GM12878 (cell line): ENCODE measurements around the gene VWA3B. TPM values are rescaled to one million over a fixed set of nuclear protein-coding genes. Genes with fewer than 3 reads are reported as not detected.

Source experiments
- ATAC-seq: fragments of 200-7000 bp; cut with Tn5 transposase; 3 replicates; pipeline ENCODE4 v1.9.1; 2020; ENCODE audit warnings: mild to moderate bottlenecking, moderate library complexity
- BruUV-seq: library from RNA; stranded (reverse); fragments of 400-500 nt; replicated peaks from 2 replicates; lab custom pipeline; 2021; lab: Mats Ljungman, UMichigan
- CTCF ChIA-PET: fragments of 300-600 bp; sonication (Branson Sonifier 250); formaldehyde crosslinking; extraction: SDS; loops from one replicate; lab custom pipeline; 2021; ENCODE audit warnings: inconsistent platforms; lab: Yijun Ruan, JAX
- POLR2A ChIA-PET: fragments of 350-600 bp; formaldehyde crosslinking; extraction: SDS; loops from one replicate; lab custom pipeline; 2021; ENCODE audit warnings: inconsistent platforms; lab: Charles Lee
- RAD21 ChIA-PET: fragments of 300-600 bp; sonication (Branson Sonifier 250); formaldehyde crosslinking; loops from one replicate; lab custom pipeline; 2023; ENCODE audit warnings: antibody characterized with exemption; ENCODE audit not compliant: unreplicated experiment; lab: Charles Lee
- SMC1A ChIA-PET: fragments of 300-600 bp; sonication (Branson Sonifier 250); formaldehyde crosslinking; loops from one replicate; lab custom pipeline; 2023; ENCODE audit not compliant: unreplicated experiment, uncharacterized antibody; lab: Charles Lee
- DNase-seq: peaks from one replicate; pipeline ENCODE4 v3.0.0-alpha.2; 2011; ENCODE audit warnings: low read depth, low spot score
- FAIRE-seq: peaks from 3 replicates; lab custom pipeline; 2011; peaks lifted over from hg19 to GRCh38; lab: Jason Lieb, UNC
- H2AFZ ChIP-seq: 2 replicates; pipeline ENCODE4 v1.6.0; 2011; ENCODE audit warnings: low read depth, low read length, control low read depth; ENCODE audit not compliant: control insufficient read depth
- H3K27ac ChIP-seq: 2 replicates; pipeline ENCODE4 v1.5.1; 2011; ENCODE audit warnings: control low read depth; ENCODE audit not compliant: control insufficient read depth, insufficient read depth
- H3K27me3 ChIP-seq, 2 experiments: replicated peaks in 1 of 2; 2 replicates each; pipeline versions ENCODE4 v1.6.0 to v1.6.1; 2011; ENCODE audit warnings: low read length in 1 of 2; ENCODE audit not compliant: control insufficient read depth in 2 of 2, insufficient read depth in 2 of 2
- H3K36me3 ChIP-seq, 2 experiments: 2 replicates each; pipeline ENCODE4 v1.5.1; 2011; ENCODE audit warnings: low read length in 1 of 2; ENCODE audit not compliant: control insufficient read depth in 2 of 2, insufficient read depth in 2 of 2
- H3K4me1 ChIP-seq: 2 replicates; pipeline ENCODE4 v1.6.1; 2011; ENCODE audit warnings: mild to moderate bottlenecking, low read length, moderate library complexity, mixed read lengths; ENCODE audit not compliant: control insufficient read depth, insufficient read depth
- H3K4me2 ChIP-seq: 2 replicates; pipeline ENCODE4 v1.6.0; 2011; ENCODE audit warnings: control low read depth; ENCODE audit not compliant: control insufficient read depth, insufficient read depth
- H3K4me3 ChIP-seq: fragments of 200-600 bp; sonication (generic); 2 replicates; pipeline ENCODE4 v1.5.1; 2016
- H3K79me2 ChIP-seq: 2 replicates; pipeline ENCODE4 v1.6.0; 2011; ENCODE audit warnings: low read length; ENCODE audit not compliant: control insufficient read depth, insufficient read depth
- H3K9ac ChIP-seq: 2 replicates; pipeline ENCODE4 v1.8.0; 2011; ENCODE audit warnings: low read length, control low read depth, mixed read lengths; ENCODE audit not compliant: control insufficient read depth, insufficient read depth
- H3K9me3 ChIP-seq: replicated peaks from 3 replicates; pipeline ENCODE4 v1.5.1; 2011; ENCODE audit warnings: mild to moderate bottlenecking, low read length; ENCODE audit not compliant: control insufficient read depth, insufficient read depth
- H4K20me1 ChIP-seq: 2 replicates; pipeline ENCODE4 v1.6.0; 2011; ENCODE audit not compliant: control insufficient read depth, insufficient read depth
- EGR1 ChIP-seq, 2 experiments: IDR thresholded peaks; 1 replicate in 1 of 2; 2 replicates in 1 of 2; pipeline ENCODE4 v1.6.1; 2011 to 2012; ENCODE audit warnings: low read depth in 2 of 2, low read length in 2 of 2, borderline replicate concordance in 1 of 2, mild to moderate bottlenecking in 1 of 2, moderate library complexity in 1 of 2
- FOXM1 ChIP-seq: IDR thresholded peaks from 2 replicates; pipeline ENCODE4 v1.6.1; 2012; ENCODE audit warnings: low read depth, mild to moderate bottlenecking, inconsistent platforms, low read length, moderate library complexity
- HCFC1 ChIP-seq: fragments of 150-350 bp; IDR thresholded peaks from 2 replicates; pipeline ENCODE4 v1.6.1; 2014; ENCODE audit warnings: low read length
- HDAC6 ChIP-seq: fragments of 200-600 bp; sonication (generic); IDR thresholded peaks from one replicate; pipeline ENCODE4 v1.8.0; 2017; ENCODE audit warnings: antibody characterized with exemption; ENCODE audit not compliant: unreplicated experiment
- PKNOX1 ChIP-seq: fragments of 450-650 bp; IDR thresholded peaks from 2 replicates; pipeline ENCODE4 v1.6.1; 2016; ENCODE audit warnings: mild to moderate bottlenecking
- RAD21 ChIP-seq: IDR thresholded peaks from 2 replicates; pipeline ENCODE4 v1.6.1; 2011; ENCODE audit warnings: mild to moderate bottlenecking, low read depth, low read length, moderate library complexity; ENCODE audit not compliant: insufficient read depth
- RCOR1 ChIP-seq: conservative IDR thresholded peaks from 2 replicates; pipeline ENCODE4 v1.6.1; 2012; ENCODE audit warnings: low read depth, low read length, improper control_type of control experiment
- SMC3 ChIP-seq: IDR thresholded peaks from 2 replicates; pipeline ENCODE4 v1.6.1; 2011; ENCODE audit warnings: low read length, improper control_type of control experiment, borderline replicate concordance
- SUZ12 ChIP-seq: fragments of 200-600 bp; sonication (generic); IDR thresholded peaks from one replicate; pipeline ENCODE4 v1.6.1; 2018; ENCODE audit warnings: antibody characterized with exemption, mild to moderate bottlenecking; ENCODE audit not compliant: unreplicated experiment
- WGBS: methylation state at CpG from one replicate; pipeline ENCODE4 v1.1.6; 2016; ENCODE audit warnings: low lambda C conversion rate; ENCODE audit not compliant: insufficient replicate concordance, insufficient coverage; ENCODE audit errors: missing lambda C conversion rate; 5-methylcytosine and 5-hydroxymethylcytosine counted together
- in situ Hi-C: fragments of 300-500 bp; cut with MboI; formaldehyde crosslinking; loops from 9 replicates; pipeline ENCODE4 v1.14.3; 2018; ENCODE audit warnings: mixed read lengths
- intact Hi-C: fragments of 100-400 bp; cut with micrococcal nuclease; formaldehyde crosslinking; loops from one replicate; pipeline ENCODE4 v1.14.2; 2022; ENCODE audit not compliant: unreplicated experiment
- polyA plus RNA-seq, 11 experiments: library from polyadenylated mRNA; depleted of rRNA in 4 of 11; unstranded in 6 of 11; stranded (reverse) in 5 of 11; fragments of >200 nt; fragmentation: Nextera tagmentation in 4 of 11; fragmentation: Illumina TruSeq in 1 of 11; extraction: Ambion mirVana in 4 of 11; extraction: Trizol in 1 of 11; gene quantifications; 1 replicate in 1 of 11; 2 replicates in 10 of 11; pipeline versions ENCODE4 v1.2.1 to v1.2.3, GENCODE V29; 2011 to 2016; ENCODE audit warnings: inconsistent platforms in 2 of 11, missing spikeins in 2 of 11, low read depth in 1 of 11
- total RNA-seq, 4 experiments: library from RNA; depleted of rRNA in 3 of 4; stranded (reverse); fragments of >200 nt in 3 of 4; fragmentation: Illumina TruSeq in 1 of 4; extraction: Trizol in 1 of 4; gene quantifications; 2 replicates each; pipeline versions ENCODE4 v1.2.1 to v1.2.3, GENCODE V29; 2013 to 2021
- TF ChIP-seq, protein P1 (sequence below), 3 experiments: IDR thresholded peaks in 2 of 3; conservative IDR thresholded peaks in 1 of 3; 2 replicates each; pipeline ENCODE4 v1.5.1; 2011; ENCODE audit warnings: low read depth in 3 of 3, low read length in 3 of 3, mild to moderate bottlenecking in 3 of 3, control low read depth in 2 of 3, moderate library complexity in 2 of 3, inconsistent platforms in 1 of 3, mixed read lengths in 1 of 3; ENCODE audit not compliant: control insufficient read depth in 2 of 3, insufficient read depth in 1 of 3; ENCODE audit errors: extremely low read depth in 1 of 3

VWA3B gene
- total and polyA plus RNA-seq, 10 of the 15 experiments (the other 5 are each of a cell fraction or from before 2014, with no cell fraction given), result 0.04 to 0.86 (median 0.19) TPM; not detected in 4

- Histone ChIP-seq H2AFZ (no peak overlapping the region), H3K9ac (no peak overlapping the region), H3K36me3 (no peaks in the 10 kb centered on the region), H3K27me3 (peaks cover 0 to 4% of the 10 kb centered on the region in 2 experiments; a peak in 1 of 4 replicates), H3K4me1 (no peaks in the 10 kb centered on the region), H3K4me2 (no peak overlapping the region), H3K9me3 (no peaks in the 10 kb centered on the region), H3K4me3 (no peak overlapping the region), H3K27ac (no peak overlapping the region), H3K79me2 (no peaks in the 10 kb centered on the region), H4K20me1 (no peaks in the 10 kb centered on the region)
- BruUV-seq, result no TSS peak
- POLR2A ChIA-PET, result no interaction called here
- TF ChIP-seq FOXM1, result no peak
- TF ChIP-seq RAD21, result peak; percentile 65
- TF ChIP-seq HCFC1, result no peak
- TF ChIP-seq HDAC6, result no peak
- peak; percentile 61 for TF ChIP-seq SMC3
- TF ChIP-seq RCOR1, result no peak
- no peak for TF ChIP-seq EGR1 (IDR thresholded peaks at IDR 0.05; ENCODE audit: borderline replicate concordance in 1 of 2, low read depth in 2 of 2, low read length in 2 of 2)
- TF ChIP-seq SUZ12, result no peak
- TF ChIP-seq, protein P1, sequence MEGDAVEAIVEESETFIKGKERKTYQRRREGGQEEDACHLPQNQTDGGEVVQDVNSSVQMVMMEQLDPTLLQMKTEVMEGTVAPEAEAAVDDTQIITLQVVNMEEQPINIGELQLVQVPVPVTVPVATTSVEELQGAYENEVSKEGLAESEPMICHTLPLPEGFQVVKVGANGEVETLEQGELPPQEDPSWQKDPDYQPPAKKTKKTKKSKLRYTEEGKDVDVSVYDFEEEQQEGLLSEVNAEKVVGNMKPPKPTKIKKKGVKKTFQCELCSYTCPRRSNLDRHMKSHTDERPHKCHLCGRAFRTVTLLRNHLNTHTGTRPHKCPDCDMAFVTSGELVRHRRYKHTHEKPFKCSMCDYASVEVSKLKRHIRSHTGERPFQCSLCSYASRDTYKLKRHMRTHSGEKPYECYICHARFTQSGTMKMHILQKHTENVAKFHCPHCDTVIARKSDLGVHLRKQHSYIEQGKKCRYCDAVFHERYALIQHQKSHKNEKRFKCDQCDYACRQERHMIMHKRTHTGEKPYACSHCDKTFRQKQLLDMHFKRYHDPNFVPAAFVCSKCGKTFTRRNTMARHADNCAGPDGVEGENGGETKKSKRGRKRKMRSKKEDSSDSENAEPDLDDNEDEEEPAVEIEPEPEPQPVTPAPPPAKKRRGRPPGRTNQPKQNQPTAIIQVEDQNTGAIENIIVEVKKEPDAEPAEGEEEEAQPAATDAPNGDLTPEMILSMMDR (IDR thresholded peaks at IDR 0.05 in 2 of 3, conservative IDR thresholded peaks at IDR 0.05 in 1 of 3; ENCODE audit: control insufficient read depth in 2 of 3, extremely low read depth in 1 of 3, insufficient read depth in 1 of 3, low read depth in 3 of 3, low read length in 3 of 3), result peak; percentile 30 to 53 (median 34); a peak in 4 of 6 replicates
- TF ChIP-seq PKNOX1, result no peak
- in situ Hi-C loops, result no loop called here
- intact Hi-C loops, result no loop called here
- no peak for FAIRE-seq
- 2% methylated on average over 6 of the region's 6 CpGs for WGBS
- peak; percentile 75 for ATAC-seq
- no peak for DNase-seq
- RAD21 ChIA-PET, result interaction anchor here (0.8 to 3.7 kb wide), 3 partner anchors 12 to 369 kb away, joined by 3 to 16 read pairs (median 4); no protein-coding TSS in a partner anchor
- CTCF ChIA-PET, result interaction anchor here (1.1 to 2.9 kb wide), 7 partner anchors 13 to 436 kb away, joined by 3 to 17 read pairs (median 5); no protein-coding TSS in a partner anchor
- SMC1A ChIA-PET, result interaction anchor here (0.9 to 3.2 kb wide), 5 partner anchors 208 to 369 kb away, joined by 3 to 14 read pairs (median 4); no protein-coding TSS in a partner anchor
Observed at GRCh38 chr2:98175811-98176210, 88.8 kb downstream of the VWA3B start.
